ENCODE results near the gene CCL16. TPM values are rescaled to one million over a fixed set of nuclear protein-coding genes. Genes with fewer than 3 reads are reported as not detected.

CCL16 gene
- total and polyA plus RNA-seq, 2 experiments from 2014 or later = not detected

DNA sequence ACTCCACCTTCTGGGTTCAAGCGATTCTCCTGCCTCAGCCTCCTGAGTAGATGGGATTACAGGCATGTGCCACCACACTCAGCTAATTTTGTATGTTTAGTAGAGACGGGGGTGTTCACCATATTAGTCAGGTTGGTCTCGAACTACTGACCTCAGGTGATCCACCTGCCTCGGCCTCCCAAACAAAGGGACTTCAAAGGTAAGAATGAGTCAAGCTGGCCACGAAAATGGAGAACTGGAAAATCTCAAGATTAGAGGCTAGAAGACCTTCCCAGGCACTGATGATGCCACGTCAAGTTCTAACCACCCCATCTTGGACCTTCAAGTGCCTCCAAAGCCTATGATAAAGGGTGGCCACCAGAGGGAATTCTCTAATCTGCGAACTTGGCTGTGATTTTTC lies 21.3 kb upstream of the CCL16 start:
- H3K4me3 Mint-ChIP-seq = no peak overlapping the region
- no peaks in the 10 kb centered on the region for H3K4me1 ChIP-seq (ENCODE audit: insufficient read depth)
- H2AFZ ChIP-seq = no peak overlapping the region
- peaks cover 6% of the 10 kb centered on the region for H3K9me3 Mint-ChIP-seq
- H3K79me2 ChIP-seq (replicated peaks; ENCODE audit: insufficient read depth) = no peaks in the 10 kb centered on the region
- peaks cover 7% of the 10 kb centered on the region for H3K4me1 Mint-ChIP-seq
- no peak for ATAC-seq
- no peak overlapping the region for H3K27ac Mint-ChIP-seq
- no peak overlapping the region for H3K4me2 ChIP-seq
- no peaks in the 10 kb centered on the region for H3K27me3 ChIP-seq (ENCODE audit: insufficient read depth)
- no peaks in the 10 kb centered on the region for H3K36me3 Mint-ChIP-seq (ENCODE audit: low read depth)
- no peaks in the 10 kb centered on the region for H3K27me3 Mint-ChIP-seq (ENCODE audit: insufficient read depth, low read depth, poor library complexity)
- H3K4me3 ChIP-seq = no peak overlapping the region
- H4K20me1 ChIP-seq (replicated peaks; ENCODE audit: insufficient read depth) = no peaks in the 10 kb centered on the region
- TF ChIP-seq EZH2phosphoT487 (IDR thresholded peaks at IDR 0.05; ENCODE audit: unreplicated experiment) = no peak
- TF ChIP-seq, protein P1, sequence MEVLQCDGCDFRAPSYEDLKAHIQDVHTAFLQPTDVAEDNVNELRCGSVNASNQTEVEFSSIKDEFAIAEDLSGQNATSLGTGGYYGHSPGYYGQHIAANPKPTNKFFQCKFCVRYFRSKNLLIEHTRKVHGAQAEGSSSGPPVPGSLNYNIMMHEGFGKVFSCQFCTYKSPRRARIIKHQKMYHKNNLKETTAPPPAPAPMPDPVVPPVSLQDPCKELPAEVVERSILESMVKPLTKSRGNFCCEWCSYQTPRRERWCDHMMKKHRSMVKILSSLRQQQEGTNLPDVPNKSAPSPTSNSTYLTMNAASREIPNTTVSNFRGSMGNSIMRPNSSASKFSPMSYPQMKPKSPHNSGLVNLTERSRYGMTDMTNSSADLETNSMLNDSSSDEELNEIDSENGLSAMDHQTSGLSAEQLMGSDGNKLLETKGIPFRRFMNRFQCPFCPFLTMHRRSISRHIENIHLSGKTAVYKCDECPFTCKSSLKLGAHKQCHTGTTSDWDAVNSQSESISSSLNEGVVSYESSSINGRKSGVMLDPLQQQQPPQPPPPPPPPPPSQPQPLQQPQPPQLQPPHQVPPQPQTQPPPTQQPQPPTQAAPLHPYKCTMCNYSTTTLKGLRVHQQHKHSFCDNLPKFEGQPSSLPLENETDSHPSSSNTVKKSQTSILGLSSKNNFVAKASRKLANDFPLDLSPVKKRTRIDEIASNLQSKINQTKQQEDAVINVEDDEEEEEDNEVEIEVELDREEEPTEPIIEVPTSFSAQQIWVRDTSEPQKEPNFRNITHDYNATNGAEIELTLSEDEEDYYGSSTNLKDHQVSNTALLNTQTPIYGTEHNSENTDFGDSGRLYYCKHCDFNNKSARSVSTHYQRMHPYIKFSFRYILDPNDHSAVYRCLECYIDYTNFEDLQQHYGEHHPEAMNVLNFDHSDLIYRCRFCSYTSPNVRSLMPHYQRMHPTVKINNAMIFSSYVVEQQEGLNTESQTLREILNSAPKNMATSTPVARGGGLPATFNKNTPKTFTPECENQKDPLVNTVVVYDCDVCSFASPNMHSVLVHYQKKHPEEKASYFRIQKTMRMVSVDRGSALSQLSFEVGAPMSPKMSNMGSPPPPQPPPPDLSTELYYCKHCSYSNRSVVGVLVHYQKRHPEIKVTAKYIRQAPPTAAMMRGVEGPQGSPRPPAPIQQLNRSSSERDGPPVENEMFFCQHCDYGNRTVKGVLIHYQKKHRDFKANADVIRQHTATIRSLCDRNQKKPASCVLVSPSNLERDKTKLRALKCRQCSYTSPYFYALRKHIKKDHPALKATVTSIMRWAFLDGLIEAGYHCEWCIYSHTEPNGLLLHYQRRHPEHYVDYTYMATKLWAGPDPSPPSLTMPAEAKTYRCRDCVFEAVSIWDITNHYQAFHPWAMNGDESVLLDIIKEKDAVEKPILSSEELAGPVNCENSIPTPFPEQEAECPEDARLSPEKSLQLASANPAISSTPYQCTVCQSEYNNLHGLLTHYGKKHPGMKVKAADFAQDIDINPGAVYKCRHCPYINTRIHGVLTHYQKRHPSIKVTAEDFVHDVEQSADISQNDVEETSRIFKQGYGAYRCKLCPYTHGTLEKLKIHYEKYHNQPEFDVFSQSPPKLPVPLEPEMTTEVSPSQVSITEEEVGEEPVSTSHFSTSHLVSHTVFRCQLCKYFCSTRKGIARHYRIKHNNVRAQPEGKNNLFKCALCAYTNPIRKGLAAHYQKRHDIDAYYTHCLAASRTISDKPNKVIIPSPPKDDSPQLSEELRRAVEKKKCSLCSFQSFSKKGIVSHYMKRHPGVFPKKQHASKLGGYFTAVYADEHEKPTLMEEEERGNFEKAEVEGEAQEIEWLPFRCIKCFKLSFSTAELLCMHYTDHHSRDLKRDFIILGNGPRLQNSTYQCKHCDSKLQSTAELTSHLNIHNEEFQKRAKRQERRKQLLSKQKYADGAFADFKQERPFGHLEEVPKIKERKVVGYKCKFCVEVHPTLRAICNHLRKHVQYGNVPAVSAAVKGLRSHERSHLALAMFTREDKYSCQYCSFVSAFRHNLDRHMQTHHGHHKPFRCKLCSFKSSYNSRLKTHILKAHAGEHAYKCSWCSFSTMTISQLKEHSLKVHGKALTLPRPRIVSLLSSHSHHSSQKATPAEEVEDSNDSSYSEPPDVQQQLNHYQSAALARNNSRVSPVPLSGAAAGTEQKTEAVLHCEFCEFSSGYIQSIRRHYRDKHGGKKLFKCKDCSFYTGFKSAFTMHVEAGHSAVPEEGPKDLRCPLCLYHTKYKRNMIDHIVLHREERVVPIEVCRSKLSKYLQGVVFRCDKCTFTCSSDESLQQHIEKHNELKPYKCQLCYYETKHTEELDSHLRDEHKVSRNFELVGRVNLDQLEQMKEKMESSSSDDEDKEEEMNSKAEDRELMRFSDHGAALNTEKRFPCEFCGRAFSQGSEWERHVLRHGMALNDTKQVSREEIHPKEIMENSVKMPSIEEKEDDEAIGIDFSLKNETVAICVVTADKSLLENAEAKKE (CRISPR knock-in tag; IDR thresholded peaks at IDR 0.05) = no peak
- no peak for TF ChIP-seq ZNF331 (CRISPR knock-in tag; IDR thresholded peaks at IDR 0.05; ENCODE audit: low read depth)
- no peak for TF ChIP-seq POLR2AphosphoS5 (IDR thresholded peaks at IDR 0.05; ENCODE audit: low read depth)
- TF ChIP-seq JUNB (IDR thresholded peaks at IDR 0.05; ENCODE audit: unreplicated experiment) = no peak
- TF ChIP-seq REST (IDR thresholded peaks at IDR 0.05; ENCODE audit: unreplicated experiment) = no peak
- no peak for TF ChIP-seq STAT1 (IDR thresholded peaks at IDR 0.05; ENCODE audit: unreplicated experiment)
- TF ChIP-seq, protein P2, sequence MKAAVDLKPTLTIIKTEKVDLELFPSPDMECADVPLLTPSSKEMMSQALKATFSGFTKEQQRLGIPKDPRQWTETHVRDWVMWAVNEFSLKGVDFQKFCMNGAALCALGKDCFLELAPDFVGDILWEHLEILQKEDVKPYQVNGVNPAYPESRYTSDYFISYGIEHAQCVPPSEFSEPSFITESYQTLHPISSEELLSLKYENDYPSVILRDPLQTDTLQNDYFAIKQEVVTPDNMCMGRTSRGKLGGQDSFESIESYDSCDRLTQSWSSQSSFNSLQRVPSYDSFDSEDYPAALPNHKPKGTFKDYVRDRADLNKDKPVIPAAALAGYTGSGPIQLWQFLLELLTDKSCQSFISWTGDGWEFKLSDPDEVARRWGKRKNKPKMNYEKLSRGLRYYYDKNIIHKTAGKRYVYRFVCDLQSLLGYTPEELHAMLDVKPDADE (IDR thresholded peaks at IDR 0.05) = no peak
- TF ChIP-seq, protein P3, sequence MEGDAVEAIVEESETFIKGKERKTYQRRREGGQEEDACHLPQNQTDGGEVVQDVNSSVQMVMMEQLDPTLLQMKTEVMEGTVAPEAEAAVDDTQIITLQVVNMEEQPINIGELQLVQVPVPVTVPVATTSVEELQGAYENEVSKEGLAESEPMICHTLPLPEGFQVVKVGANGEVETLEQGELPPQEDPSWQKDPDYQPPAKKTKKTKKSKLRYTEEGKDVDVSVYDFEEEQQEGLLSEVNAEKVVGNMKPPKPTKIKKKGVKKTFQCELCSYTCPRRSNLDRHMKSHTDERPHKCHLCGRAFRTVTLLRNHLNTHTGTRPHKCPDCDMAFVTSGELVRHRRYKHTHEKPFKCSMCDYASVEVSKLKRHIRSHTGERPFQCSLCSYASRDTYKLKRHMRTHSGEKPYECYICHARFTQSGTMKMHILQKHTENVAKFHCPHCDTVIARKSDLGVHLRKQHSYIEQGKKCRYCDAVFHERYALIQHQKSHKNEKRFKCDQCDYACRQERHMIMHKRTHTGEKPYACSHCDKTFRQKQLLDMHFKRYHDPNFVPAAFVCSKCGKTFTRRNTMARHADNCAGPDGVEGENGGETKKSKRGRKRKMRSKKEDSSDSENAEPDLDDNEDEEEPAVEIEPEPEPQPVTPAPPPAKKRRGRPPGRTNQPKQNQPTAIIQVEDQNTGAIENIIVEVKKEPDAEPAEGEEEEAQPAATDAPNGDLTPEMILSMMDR (conservative IDR thresholded peaks at IDR 0.05; ENCODE audit: low read depth in 2 of 2) = no peak
- no peak for TF ChIP-seq EZH2 (IDR thresholded peaks at IDR 0.05; ENCODE audit: low read depth, unreplicated experiment)
- no peak for TF ChIP-seq CREB1 (CRISPR knock-in tag; IDR thresholded peaks at IDR 0.05; ENCODE audit: low read depth)
- no peak for DNase-seq (ENCODE audit: low spot score)
- no peaks in the 10 kb centered on the region for H3K36me3 ChIP-seq (ENCODE audit: insufficient read depth)
- no peaks in the 10 kb centered on the region for H3F3A ChIP-seq (replicated peaks; ENCODE audit: low read depth)
- no peak overlapping the region for H3K27ac ChIP-seq (ENCODE audit: low read depth)
- peaks cover 3% of the 10 kb centered on the region; the same call in 1 of the 2 replicates for H3K9me2 ChIP-seq (ENCODE audit: insufficient read depth)
